GM12878 (cell line): Measurements from ENCODE around the gene IQGAP3. TPM values are rescaled to one million over a fixed set of nuclear protein-coding genes. Genes with fewer than 3 reads are reported as not detected.

Source experiments
- CREM ChIP-seq: IDR thresholded peaks from 2 replicates; pipeline ENCODE4 v1.6.1; 2014; ENCODE audit warnings: antibody characterized with exemption, low read depth
- GATAD2B ChIP-seq: fragments of 450-650 bp; conservative IDR thresholded peaks from 2 replicates; pipeline ENCODE4 v1.6.1; 2017; ENCODE audit warnings: low read depth, mild to moderate bottlenecking, moderate library complexity
- HDAC2 ChIP-seq: fragments of 200-600 bp; sonication (generic); IDR thresholded peaks from 2 replicates; pipeline ENCODE4 v1.6.1; 2017
- NFYB ChIP-seq: IDR thresholded peaks from 2 replicates; pipeline ENCODE4 v1.6.1; 2011; ENCODE audit warnings: low read depth, mild to moderate bottlenecking, low read length, improper control_type of control experiment, moderate library complexity; ENCODE audit not compliant: insufficient read depth
- NR2C2 ChIP-seq: IDR thresholded peaks from 2 replicates; pipeline ENCODE4 v1.6.1; 2011; ENCODE audit warnings: borderline replicate concordance, low read depth; ENCODE audit not compliant: control insufficient read depth, insufficient read length
- RB1 ChIP-seq: fragments of 450-650 bp; formaldehyde crosslinking; IDR thresholded peaks from 2 replicates; pipeline ENCODE4 v1.6.1; 2017; ENCODE audit warnings: mild to moderate bottlenecking, borderline replicate concordance
- SMC3 ChIP-seq: IDR thresholded peaks from 2 replicates; pipeline ENCODE4 v1.6.1; 2011; ENCODE audit warnings: low read length, improper control_type of control experiment, borderline replicate concordance
- SPI1 ChIP-seq: IDR thresholded peaks from 2 replicates; pipeline ENCODE4 v1.6.1; 2011; ENCODE audit warnings: low read depth, mild to moderate bottlenecking, low read length, moderate library complexity, borderline replicate concordance; ENCODE audit not compliant: insufficient read depth
- SUZ12 ChIP-seq: fragments of 200-600 bp; sonication (generic); IDR thresholded peaks from one replicate; pipeline ENCODE4 v1.6.1; 2018; ENCODE audit warnings: antibody characterized with exemption, mild to moderate bottlenecking; ENCODE audit not compliant: unreplicated experiment
- polyA plus RNA-seq, 11 experiments: library from polyadenylated mRNA; depleted of rRNA in 4 of 11; unstranded in 6 of 11; stranded (reverse) in 5 of 11; fragments of >200 nt; fragmentation: Nextera tagmentation in 4 of 11; fragmentation: Illumina TruSeq in 1 of 11; extraction: Ambion mirVana in 4 of 11; extraction: Trizol in 1 of 11; gene quantifications; 1 replicate in 1 of 11; 2 replicates in 10 of 11; pipeline versions ENCODE4 v1.2.1 to v1.2.3, GENCODE V29; 2011 to 2016; ENCODE audit warnings: inconsistent platforms in 2 of 11, missing spikeins in 2 of 11, low read depth in 1 of 11
- total RNA-seq, 4 experiments: library from RNA; depleted of rRNA in 3 of 4; stranded (reverse); fragments of >200 nt in 3 of 4; fragmentation: Illumina TruSeq in 1 of 4; extraction: Trizol in 1 of 4; gene quantifications; 2 replicates each; pipeline versions ENCODE4 v1.2.1 to v1.2.3, GENCODE V29; 2013 to 2021
- TF ChIP-seq, protein P1 (sequence below): fragments of 450-650 bp; IDR thresholded peaks from 2 replicates; pipeline ENCODE4 v1.6.1; 2018; ENCODE audit warnings: mild to moderate bottlenecking, low read depth, moderate library complexity; ENCODE audit not compliant: partially characterized antibody

Gene IQGAP3
- total and polyA plus RNA-seq, 10 of the 15 experiments (the other 5 are each of a cell fraction or from before 2014, with no cell fraction given), result 1.1 to 10.7 (median 7.9) TPM

- TF ChIP-seq NR2C2 (no peak), SPI1 (peak; percentile 67), SUZ12 (no peak), HDAC2 (no peak), GATAD2B (peak; percentile 70), CREM (peak; percentile 71; the same call in 1 of the 2 replicates), SMC3 (no peak), RB1 (no peak), NFYB (no peak)
- TF ChIP-seq, protein P1, sequence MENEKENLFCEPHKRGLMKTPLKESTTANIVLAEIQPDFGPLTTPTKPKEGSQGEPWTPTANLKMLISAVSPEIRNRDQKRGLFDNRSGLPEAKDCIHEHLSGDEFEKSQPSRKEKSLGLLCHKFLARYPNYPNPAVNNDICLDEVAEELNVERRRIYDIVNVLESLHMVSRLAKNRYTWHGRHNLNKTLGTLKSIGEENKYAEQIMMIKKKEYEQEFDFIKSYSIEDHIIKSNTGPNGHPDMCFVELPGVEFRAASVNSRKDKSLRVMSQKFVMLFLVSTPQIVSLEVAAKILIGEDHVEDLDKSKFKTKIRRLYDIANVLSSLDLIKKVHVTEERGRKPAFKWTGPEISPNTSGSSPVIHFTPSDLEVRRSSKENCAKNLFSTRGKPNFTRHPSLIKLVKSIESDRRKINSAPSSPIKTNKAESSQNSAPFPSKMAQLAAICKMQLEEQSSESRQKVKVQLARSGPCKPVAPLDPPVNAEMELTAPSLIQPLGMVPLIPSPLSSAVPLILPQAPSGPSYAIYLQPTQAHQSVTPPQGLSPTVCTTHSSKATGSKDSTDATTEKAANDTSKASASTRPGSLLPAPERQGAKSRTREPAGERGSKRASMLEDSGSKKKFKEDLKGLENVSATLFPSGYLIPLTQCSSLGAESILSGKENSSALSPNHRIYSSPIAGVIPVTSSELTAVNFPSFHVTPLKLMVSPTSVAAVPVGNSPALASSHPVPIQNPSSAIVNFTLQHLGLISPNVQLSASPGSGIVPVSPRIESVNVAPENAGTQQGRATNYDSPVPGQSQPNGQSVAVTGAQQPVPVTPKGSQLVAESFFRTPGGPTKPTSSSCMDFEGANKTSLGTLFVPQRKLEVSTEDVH, result no peak
- TF ChIP-seq, all 136 proteins: peak for 31
Observed at GRCh38 chr1:156492591-156493080, 79.7 kb downstream of the IQGAP3 start (continued).
